ENCODE results near the gene GMDS. TPM values are rescaled to one million over a fixed set of nuclear protein-coding genes. Genes with fewer than 3 reads are reported as not detected.

The GMDS gene
- polyA plus RNA-seq, 1 donor (not counting 4 experiments of a cell fraction or from before 2014, with no cell fraction given), result 22.1 TPM

DNA sequence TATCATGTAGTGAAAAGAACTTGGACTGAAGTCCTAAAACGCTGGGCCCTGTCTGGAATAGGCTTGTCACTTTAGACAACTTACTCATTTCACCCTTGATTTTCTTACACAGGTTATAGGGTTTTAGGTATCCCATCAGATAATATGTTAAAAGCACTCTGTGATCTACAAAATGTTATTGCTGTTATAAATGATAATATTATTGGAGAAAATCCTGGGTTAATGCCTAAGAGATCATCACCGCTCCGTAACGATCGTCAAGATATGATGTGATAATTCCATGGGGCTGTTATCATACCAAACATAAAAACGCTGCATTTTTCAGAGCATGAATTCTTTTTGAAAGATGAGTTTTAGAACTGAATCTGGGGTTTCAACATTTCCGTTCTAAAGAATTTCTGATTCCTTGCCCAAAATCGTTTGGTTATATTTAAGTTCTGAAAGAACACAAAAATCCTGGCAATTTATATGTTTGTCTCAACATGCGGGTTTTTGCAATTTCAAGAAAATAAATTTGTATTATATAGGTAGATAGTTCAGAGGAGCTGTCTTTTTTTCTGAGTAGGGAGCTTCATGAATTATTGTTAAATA lies 480.9 kb downstream of the GMDS start:
- FAIRE-seq (no peak), DNase-seq (ENCODE audit: low read depth, low spot score) (no peak)
- H3K36me3 ChIP-seq (ENCODE audit: control insufficient read depth in 2 of 2, extremely low read depth in 1 of 2, insufficient read depth in 2 of 2, low read length in 2 of 2), result no peaks in the 10 kb centered on the region
- H2AFZ ChIP-seq (ENCODE audit: control insufficient read depth, low read length), result no peak overlapping the region
- dilution Hi-C loops (cut with MboI; ENCODE audit: extremely low pct_ligation_motif_present, low sequenced_read_pairs), result no loop called here
- H3K27me3 ChIP-seq (ENCODE audit: control insufficient read depth, extremely low read depth, insufficient read depth, low read length), result no peaks in the 10 kb centered on the region
- H3K9me3 ChIP-seq (ENCODE audit: control insufficient read depth, low read depth, low read length), result no peaks in the 10 kb centered on the region
- H3K9me1 ChIP-seq (ENCODE audit: control insufficient read depth, extremely low read depth, insufficient read depth, low read length), result no peaks in the 10 kb centered on the region
- H3K27ac ChIP-seq (ENCODE audit: control insufficient read depth, insufficient read depth, low read length), result no peak overlapping the region
- no peak overlapping the region for H3K4me3 ChIP-seq (ENCODE audit: control insufficient read depth in 2 of 3, extremely low read depth in 1 of 3, insufficient read depth in 2 of 3, low read depth in 1 of 3, low read length in 3 of 3)
- no peak overlapping the region for H3K4me2 ChIP-seq (ENCODE audit: control insufficient read depth, extremely low read depth, insufficient read depth, low read depth, low read length)
- peaks cover 11% of the 10 kb centered on the region for H3K4me1 ChIP-seq (ENCODE audit: control insufficient read depth, extremely low read depth, insufficient read depth, low read length)
- H3K79me2 ChIP-seq (ENCODE audit: control insufficient read depth, insufficient read depth, low read length), result no peaks in the 10 kb centered on the region
- no peak for TF ChIP-seq EZH2 (IDR thresholded peaks at IDR 0.05; ENCODE audit: low read length)
- TF ChIP-seq, protein P1, sequence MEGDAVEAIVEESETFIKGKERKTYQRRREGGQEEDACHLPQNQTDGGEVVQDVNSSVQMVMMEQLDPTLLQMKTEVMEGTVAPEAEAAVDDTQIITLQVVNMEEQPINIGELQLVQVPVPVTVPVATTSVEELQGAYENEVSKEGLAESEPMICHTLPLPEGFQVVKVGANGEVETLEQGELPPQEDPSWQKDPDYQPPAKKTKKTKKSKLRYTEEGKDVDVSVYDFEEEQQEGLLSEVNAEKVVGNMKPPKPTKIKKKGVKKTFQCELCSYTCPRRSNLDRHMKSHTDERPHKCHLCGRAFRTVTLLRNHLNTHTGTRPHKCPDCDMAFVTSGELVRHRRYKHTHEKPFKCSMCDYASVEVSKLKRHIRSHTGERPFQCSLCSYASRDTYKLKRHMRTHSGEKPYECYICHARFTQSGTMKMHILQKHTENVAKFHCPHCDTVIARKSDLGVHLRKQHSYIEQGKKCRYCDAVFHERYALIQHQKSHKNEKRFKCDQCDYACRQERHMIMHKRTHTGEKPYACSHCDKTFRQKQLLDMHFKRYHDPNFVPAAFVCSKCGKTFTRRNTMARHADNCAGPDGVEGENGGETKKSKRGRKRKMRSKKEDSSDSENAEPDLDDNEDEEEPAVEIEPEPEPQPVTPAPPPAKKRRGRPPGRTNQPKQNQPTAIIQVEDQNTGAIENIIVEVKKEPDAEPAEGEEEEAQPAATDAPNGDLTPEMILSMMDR (optimal IDR thresholded peaks at IDR 0.05 in 1 of 3, IDR thresholded peaks at IDR 0.05 in 1 of 3, conservative IDR thresholded peaks at IDR 0.05 in 1 of 3; ENCODE audit: extremely low read depth in 1 of 3, insufficient read depth in 2 of 3, low read length in 3 of 3), result no peak
- H3K9ac ChIP-seq (ENCODE audit: control insufficient read depth, extremely low read depth, insufficient read depth, low read length), result no peak overlapping the region
- no peaks in the 10 kb centered on the region for H4K20me1 ChIP-seq (ENCODE audit: control insufficient read depth, extremely low read depth, insufficient read depth, low read length)

DNA sequence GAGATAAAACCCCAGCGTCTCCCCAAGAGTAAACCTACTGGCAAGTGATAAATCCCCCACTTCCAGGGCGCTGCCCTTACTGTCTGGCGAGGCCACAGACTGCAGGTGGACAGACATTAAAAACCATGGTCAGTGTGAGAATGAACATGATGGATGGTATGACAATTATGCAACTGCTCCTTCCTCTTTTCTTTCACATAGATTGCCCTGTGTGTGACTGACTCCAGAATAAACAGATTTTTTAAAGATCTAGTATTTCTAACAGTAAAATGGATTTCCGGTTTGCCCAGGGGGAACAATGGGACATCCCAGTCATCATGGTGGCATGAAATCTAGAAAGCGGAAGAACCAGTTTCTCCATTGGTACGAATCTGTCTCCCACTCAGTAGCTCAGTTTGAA lies 482.0 kb downstream of the GMDS start:
- Histone ChIP-seq H3K9me1 (ENCODE audit: control insufficient read depth, extremely low read depth, insufficient read depth, low read length) (no peaks in the 10 kb centered on the region), H4K20me1 (ENCODE audit: control insufficient read depth, extremely low read depth, insufficient read depth, low read length) (no peaks in the 10 kb centered on the region), H3K9me3 (ENCODE audit: control insufficient read depth, low read depth, low read length) (no peaks in the 10 kb centered on the region), H3K36me3 (ENCODE audit: control insufficient read depth in 2 of 2, extremely low read depth in 1 of 2, insufficient read depth in 2 of 2, low read length in 2 of 2) (no peaks in the 10 kb centered on the region), H3K4me1 (ENCODE audit: control insufficient read depth, extremely low read depth, insufficient read depth, low read length) (peaks cover 11% of the 10 kb centered on the region), H3K27me3 (ENCODE audit: control insufficient read depth, extremely low read depth, insufficient read depth, low read length) (no peaks in the 10 kb centered on the region), H3K4me2 (ENCODE audit: control insufficient read depth, extremely low read depth, insufficient read depth, low read depth, low read length) (no peak overlapping the region), H3K4me3 (ENCODE audit: control insufficient read depth in 2 of 3, extremely low read depth in 1 of 3, insufficient read depth in 2 of 3, low read depth in 1 of 3, low read length in 3 of 3) (no peak overlapping the region), H3K27ac (ENCODE audit: control insufficient read depth, insufficient read depth, low read length) (no peak overlapping the region), H3K79me2 (ENCODE audit: control insufficient read depth, insufficient read depth, low read length) (no peaks in the 10 kb centered on the region), H2AFZ (ENCODE audit: control insufficient read depth, low read length) (no peak overlapping the region), H3K9ac (ENCODE audit: control insufficient read depth, extremely low read depth, insufficient read depth, low read length) (no peak overlapping the region)
- TF ChIP-seq, protein P1 (optimal IDR thresholded peaks at IDR 0.05 in 1 of 3, IDR thresholded peaks at IDR 0.05 in 1 of 3, conservative IDR thresholded peaks at IDR 0.05 in 1 of 3; ENCODE audit: extremely low read depth in 1 of 3, insufficient read depth in 2 of 3, low read length in 3 of 3), result no peak
- no peak for DNase-seq (ENCODE audit: low read depth, low spot score)
- dilution Hi-C loops (cut with MboI; ENCODE audit: extremely low pct_ligation_motif_present, low sequenced_read_pairs), result no loop called here
- FAIRE-seq, result no peak

All from keratinocyte (primary cell).